Measurements from ENCODE around the gene NANOS2.

The NANOS2 gene

GRCh38 chr19:45890877-45891276 lies 23.7 kb downstream of the NANOS2 start:
- DNase-seq = no peak

GRCh38 chr19:45889210-45889885 lies 25.2 kb downstream of the NANOS2 start:
- no peak for DNase-seq

- peak in 1 of 2 experiments; percentile 38 for DNase-seq
Measured at GRCh38 chr19:45887200-45887710, 27.3 kb downstream of the NANOS2 start.

- DNase-seq = peak; percentile 93 to 94
Measured at GRCh38 chr19:45886427-45887199, 28.0 kb downstream of the NANOS2 start.

- DNase-seq = peak; percentile 90 to 92
Measured at GRCh38 chr19:45885556-45886426, 28.8 kb downstream of the NANOS2 start, which contains the start of gene IRF2BP1. Gene IRF2BP1, minus strand, starts transcription at chr19:45886141. Its CDS starts 367 bp downstream, at chr19:45885774.

GRCh38 chr19:45884682-45885555 lies 29.7 kb downstream of the NANOS2 start:
- DNase-seq = peak in 1 of 2 experiments; percentile 62

- DNase-seq = peak in 1 of 2 experiments; percentile 32
Measured at GRCh38 chr19:45883881-45884681, 30.5 kb downstream of the NANOS2 start.

GRCh38 chr19:45883586-45883880 lies 31.0 kb downstream of the NANOS2 start:
- DNase-seq = no peak

- DNase-seq = peak; percentile 95
Measured at GRCh38 chr19:45882652-45883585, 31.7 kb downstream of the NANOS2 start.

- no peak for DNase-seq
Measured at GRCh38 chr19:45881909-45882528, 32.6 kb downstream of the NANOS2 start.

- DNase-seq = no peak
Measured at GRCh38 chr19:45881082-45881908, 33.3 kb downstream of the NANOS2 start.

GRCh38 chr19:45879971-45880370 lies 34.6 kb downstream of the NANOS2 start:
- no peak for DNase-seq

GRCh38 chr19:45879055-45879454 lies 35.5 kb downstream of the NANOS2 start:
- no peak for DNase-seq

- DNase-seq = peak; percentile 33 to 56
Measured at GRCh38 chr19:45878043-45878794, 36.4 kb downstream of the NANOS2 start.

GRCh38 chr19:45876411-45877197 lies 38.0 kb downstream of the NANOS2 start:
- DNase-seq = peak; percentile 64 to 68

GRCh38 chr19:45876161-45876410 lies 38.5 kb downstream of the NANOS2 start:
- peak in 1 of 2 experiments; percentile 24 for DNase-seq

- DNase-seq = no peak
Measured at GRCh38 chr19:45874620-45874966, 40.0 kb downstream of the NANOS2 start.

Data from activated T-cell treated with anti-CD3 and anti-CD28 coated beads, Interleukin-2, amount 50 U/mL, for 48 hours (primary cell).